CD14-positive monocyte (primary cell): Measurements from ENCODE around the gene ATG7. TPM values are rescaled to one million over a fixed set of nuclear protein-coding genes. Genes with fewer than 3 reads are reported as not detected.

Experiments used
- DNase-seq, 3 donors: peaks; one replicate each; pipeline ENCODE4 v3.0.0-alpha.2; 2011 to 2022
- H2AFZ ChIP-seq: 2 replicates; pipeline ENCODE4 v1.6.0; 2012; ENCODE audit warnings: mild to moderate bottlenecking, low read depth, low read length, inconsistent platforms; ENCODE audit not compliant: insufficient read depth, poor library complexity, severe bottlenecking
- H3K27ac ChIP-seq, 2 donors: 1 replicate in 1 of 2; 2 replicates in 1 of 2; pipeline ENCODE4 v1.5.1; 2012 to 2013; ENCODE audit warnings: low read length in 2 of 2, control low read depth in 1 of 2, inconsistent platforms in 1 of 2, low read depth in 1 of 2, mild to moderate bottlenecking in 1 of 2
- H3K27me3 ChIP-seq, 2 donors: one replicate each; pipeline versions ENCODE4 v1.6.0 to v1.6.1; 2011 to 2013; ENCODE audit warnings: low read length in 2 of 2; ENCODE audit not compliant: control insufficient read depth in 2 of 2, insufficient read depth in 2 of 2
- H3K36me3 ChIP-seq, 2 donors: replicated peaks in 1 of 2; 1 replicate in 1 of 2; 2 replicates in 1 of 2; pipeline versions ENCODE4 v1.5.1 to v1.6.1; 2012 to 2013; ENCODE audit warnings: low read length in 2 of 2, control low read depth in 1 of 2, inconsistent platforms in 1 of 2, mild to moderate bottlenecking in 1 of 2; ENCODE audit not compliant: insufficient read depth in 2 of 2, control insufficient read depth in 1 of 2
- H3K4me1 ChIP-seq, 2 donors: 1 replicate in 1 of 2; 2 replicates in 1 of 2; pipeline versions ENCODE4 v1.5.1 to v1.6.1; 2012 to 2013; ENCODE audit warnings: low read length in 2 of 2, control low read depth in 1 of 2, inconsistent platforms in 1 of 2, mild to moderate bottlenecking in 1 of 2, moderate library complexity in 1 of 2; ENCODE audit not compliant: insufficient read depth in 2 of 2, control insufficient read depth in 1 of 2
- H3K4me2 ChIP-seq: replicated peaks from 2 replicates; pipeline ENCODE3; 2012; ENCODE audit warnings: low read length, moderate library complexity, mild to moderate bottlenecking; ENCODE audit not compliant: poor library complexity, severe bottlenecking; ENCODE audit errors: extremely low read depth
- H3K4me3 ChIP-seq, 3 experiments: fragments of 200-600 bp in 1 of 3; sonication (generic) in 1 of 3; replicated peaks in 1 of 3; 1 replicate in 2 of 3; 2 replicates in 1 of 3; pipeline ENCODE4 v1.5.1; 2011 to 2013; ENCODE audit warnings: low read length in 3 of 3, mild to moderate bottlenecking in 3 of 3, control low read depth in 2 of 3, low read depth in 2 of 3, inconsistent platforms in 1 of 3, moderate library complexity in 1 of 3
- H3K79me2 ChIP-seq: 2 replicates; pipeline ENCODE4 v1.6.0; 2012; ENCODE audit warnings: mild to moderate bottlenecking, control low read depth, inconsistent platforms, low read length, moderate library complexity; ENCODE audit not compliant: insufficient read depth
- H3K9ac ChIP-seq: 2 replicates; pipeline ENCODE4 v1.6.0; 2017; ENCODE audit warnings: low read length, mild to moderate bottlenecking; ENCODE audit not compliant: insufficient read depth, poor library complexity, severe bottlenecking
- H3K9me3 ChIP-seq, 2 donors: replicated peaks in 1 of 2; 1 replicate in 1 of 2; 2 replicates in 1 of 2; pipeline versions ENCODE4 v1.5.1 to v1.6.1; 2012 to 2013; ENCODE audit warnings: low read length in 2 of 2, control low read depth in 1 of 2; ENCODE audit not compliant: control insufficient read depth in 1 of 2, insufficient read depth in 1 of 2
- H4K20me1 ChIP-seq: 2 replicates; pipeline ENCODE4 v1.6.0; 2012; ENCODE audit warnings: mild to moderate bottlenecking, low read length, control low read depth, moderate library complexity; ENCODE audit not compliant: insufficient read depth
- H3K27ac Mint-ChIP-seq, 7 donors: one replicate each; pipeline ENCODE4 v1.8.0; 2020; ENCODE audit warnings: mild to moderate bottlenecking in 7 of 7, mixed read lengths in 7 of 7, moderate library complexity in 6 of 7, inconsistent platforms in 2 of 7
- H3K27me3 Mint-ChIP-seq, 3 donors: one replicate each; pipeline ENCODE4 v1.8.0; 2021 to 2022; ENCODE audit warnings: low read depth in 3 of 3, mild to moderate bottlenecking in 3 of 3, mixed read lengths in 3 of 3, moderate library complexity in 3 of 3, inconsistent platforms in 1 of 3
- H3K36me3 Mint-ChIP-seq, 2 donors: one replicate each; pipeline ENCODE4 v1.8.0; 2020; ENCODE audit warnings: mixed read lengths in 2 of 2, inconsistent platforms in 1 of 2, mild to moderate bottlenecking in 1 of 2
- H3K4me1 Mint-ChIP-seq: one replicate; pipeline ENCODE4 v1.8.0; 2020; ENCODE audit warnings: mild to moderate bottlenecking, mixed read lengths
- H3K4me3 Mint-ChIP-seq, 2 donors: one replicate each; pipeline ENCODE4 v1.8.0; 2020; ENCODE audit warnings: mild to moderate bottlenecking in 2 of 2, mixed read lengths in 2 of 2, moderate library complexity in 1 of 2
- H3K9me3 Mint-ChIP-seq, 7 donors: one replicate each; pipeline ENCODE4 v1.8.0; 2020 to 2022; ENCODE audit warnings: mixed read lengths in 7 of 7, mild to moderate bottlenecking in 6 of 7, moderate library complexity in 6 of 7, inconsistent platforms in 2 of 7
- WGBS: methylation state at CpG from one replicate; pipeline ENCODE4 v1.1.5; 2013; ENCODE audit warnings: missing lambda C conversion rate; ENCODE audit not compliant: insufficient coverage; 5-methylcytosine and 5-hydroxymethylcytosine counted together
- intact Hi-C, 2 donors: fragments of 100-400 bp; cut with micrococcal nuclease; formaldehyde crosslinking; loops; one replicate each; pipeline versions ENCODE4 v1.15.0 to v1.15.1; 2023
- polyA plus RNA-seq, 3 donors: library from polyadenylated mRNA; depleted of rRNA in 1 of 3; unstranded in 2 of 3; stranded (reverse) in 1 of 3; fragments of 300-500 nt in 2 of 3; fragments of >200 nt in 1 of 3; fragmentation: Illumina TruSeq in 2 of 3; gene quantifications; 1 replicate in 2 of 3; 2 replicates in 1 of 3; pipeline ENCODE4 v1.2.3, GENCODE V29; 2012 to 2021
- TF ChIP-seq, protein P1 (sequence below): fragments of 200-600 bp; IDR thresholded peaks from one replicate; pipeline ENCODE4 v1.8.0; 2022; ENCODE audit warnings: antibody characterized with exemption, mild to moderate bottlenecking

ATG7 gene
- polyA plus RNA-seq, 3 donors = 57.4 to 101 (median 89.7) TPM

DNA sequence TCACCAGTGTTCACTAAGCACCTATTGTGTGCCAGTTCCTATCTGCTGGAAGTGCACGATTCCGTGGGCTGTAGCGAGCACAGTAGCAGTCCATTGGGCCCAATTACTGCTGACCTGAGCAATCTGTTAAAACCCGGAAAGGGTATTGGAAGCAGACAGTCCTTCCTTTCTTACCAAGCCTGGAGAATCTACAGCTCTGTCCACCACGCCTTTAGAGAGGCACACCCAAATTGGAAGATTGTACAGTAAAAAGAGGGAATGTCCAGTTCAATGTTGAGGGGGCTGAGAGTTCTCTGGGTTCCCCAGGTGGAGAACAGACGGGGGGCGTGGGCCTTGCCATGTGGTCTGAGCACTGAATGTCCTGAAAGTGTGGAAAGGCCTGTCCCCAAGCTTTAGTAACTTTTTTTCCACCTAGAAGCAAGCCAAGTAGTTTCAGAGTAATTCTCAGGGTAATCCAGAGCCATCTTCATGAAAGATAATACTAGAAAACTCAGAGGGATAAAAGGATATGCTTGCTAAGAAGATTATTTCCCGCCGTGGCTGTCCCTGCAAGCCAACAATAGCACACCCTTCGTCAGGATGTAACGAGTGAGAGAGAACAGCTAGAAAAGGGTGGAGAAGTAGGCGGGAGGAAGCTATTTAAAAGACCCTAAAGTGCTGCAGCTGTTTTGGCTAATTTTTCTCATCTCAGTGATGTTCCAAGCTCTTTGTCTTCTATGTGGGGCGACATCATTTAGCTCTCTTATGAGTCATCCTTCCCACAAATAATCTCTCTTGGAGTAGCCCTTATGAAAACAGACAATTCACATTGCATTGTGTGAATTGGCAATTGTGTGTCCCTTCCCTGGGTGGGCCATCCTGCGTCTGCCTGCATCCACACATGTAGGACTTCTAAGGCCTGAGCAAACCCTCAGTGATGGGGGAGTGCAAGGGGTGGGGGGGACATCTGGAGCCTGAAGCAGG lies 181.0 kb downstream of the ATG7 start:
- no peaks in the 10 kb centered on the region for H3K27me3 ChIP-seq

DNA sequence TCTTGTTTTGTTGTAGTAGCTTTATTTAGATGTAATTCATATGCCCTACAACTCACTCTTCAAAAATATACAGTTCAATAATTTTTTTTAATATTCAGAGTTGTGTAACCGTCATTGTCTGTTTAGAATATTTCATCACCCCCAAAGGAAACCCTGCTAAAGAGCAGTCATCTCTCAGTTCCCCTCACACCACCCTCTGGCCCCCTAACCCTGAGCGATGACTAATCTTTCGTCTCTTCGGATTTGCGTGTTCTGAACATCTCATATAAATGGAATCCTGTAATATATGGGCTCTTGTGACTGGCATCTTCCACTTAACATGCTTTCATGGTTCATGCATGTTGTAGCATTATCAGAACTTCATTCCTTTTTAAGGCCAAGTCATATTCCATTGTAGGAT lies 183.8 kb downstream of the ATG7 start:
- H3K9me3 Mint-ChIP-seq = peaks cover 0 to 4% (median 0%) of the 10 kb centered on the region in 7 donors
- WGBS = 0% methylated on average over 4 of the region's 5 CpGs
- Histone ChIP-seq H3K4me1 (peaks cover 42 to 43% of the 10 kb centered on the region in 2 donors), H3K9me3 (no peaks in the 10 kb centered on the region), H3K27me3 (no peaks in the 10 kb centered on the region), H3K4me3 (peak overlapping the region in 1 of 3 experiments; percentile 9), H3K9ac (no peak overlapping the region), H4K20me1 (peaks cover 96% of the 10 kb centered on the region), H3K4me2 (peak overlapping the region; percentile 44), H3K36me3 (peaks cover 4 to 40% of the 10 kb centered on the region in 2 donors), H3K27ac (peak overlapping the region; percentile 23 to 78), H3K79me2 (peaks cover 63% of the 10 kb centered on the region), H2AFZ (no peak overlapping the region)
- H3K4me3 Mint-ChIP-seq = peak overlapping the region in 1 of 2 donors; percentile 46
- peaks cover 59% of the 10 kb centered on the region for H3K4me1 Mint-ChIP-seq
- peak; percentile 75 to 88 (median 82) for DNase-seq
- peaks cover 0 to 2% (median 0%) of the 10 kb centered on the region in 3 donors for H3K27me3 Mint-ChIP-seq
- H3K27ac Mint-ChIP-seq = peak overlapping the region; percentile 70 to 91 (median 85)
- peaks cover 28 to 45% of the 10 kb centered on the region in 2 donors for H3K36me3 Mint-ChIP-seq
- TF ChIP-seq, protein P1, sequence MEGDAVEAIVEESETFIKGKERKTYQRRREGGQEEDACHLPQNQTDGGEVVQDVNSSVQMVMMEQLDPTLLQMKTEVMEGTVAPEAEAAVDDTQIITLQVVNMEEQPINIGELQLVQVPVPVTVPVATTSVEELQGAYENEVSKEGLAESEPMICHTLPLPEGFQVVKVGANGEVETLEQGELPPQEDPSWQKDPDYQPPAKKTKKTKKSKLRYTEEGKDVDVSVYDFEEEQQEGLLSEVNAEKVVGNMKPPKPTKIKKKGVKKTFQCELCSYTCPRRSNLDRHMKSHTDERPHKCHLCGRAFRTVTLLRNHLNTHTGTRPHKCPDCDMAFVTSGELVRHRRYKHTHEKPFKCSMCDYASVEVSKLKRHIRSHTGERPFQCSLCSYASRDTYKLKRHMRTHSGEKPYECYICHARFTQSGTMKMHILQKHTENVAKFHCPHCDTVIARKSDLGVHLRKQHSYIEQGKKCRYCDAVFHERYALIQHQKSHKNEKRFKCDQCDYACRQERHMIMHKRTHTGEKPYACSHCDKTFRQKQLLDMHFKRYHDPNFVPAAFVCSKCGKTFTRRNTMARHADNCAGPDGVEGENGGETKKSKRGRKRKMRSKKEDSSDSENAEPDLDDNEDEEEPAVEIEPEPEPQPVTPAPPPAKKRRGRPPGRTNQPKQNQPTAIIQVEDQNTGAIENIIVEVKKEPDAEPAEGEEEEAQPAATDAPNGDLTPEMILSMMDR = no peak
- intact Hi-C loops = no loop called here

More for the DNA sequence above, 181.0 kb downstream of the ATG7 start:
- DNase-seq = no peak
- TF ChIP-seq, protein P1 = no peak
- Mint-ChIP-seq H3K27me3 (no peaks in the 10 kb centered on the region), H3K36me3 (peaks cover 24 to 53% of the 10 kb centered on the region in 2 donors), H3K27ac (peak overlapping the region; percentile 33 to 80 (median 50)), H3K4me1 (peaks cover 62% of the 10 kb centered on the region), H3K4me3 (no peak overlapping the region), H3K9me3 (peaks cover 0 to 4% (median 0%) of the 10 kb centered on the region in 7 donors)
- intact Hi-C loops = no loop called here
- Histone ChIP-seq H3K9ac (no peak overlapping the region), H3K36me3 (peaks cover 0 to 34% of the 10 kb centered on the region in 2 donors), H3K4me3 (no peak overlapping the region), H3K79me2 (peaks cover 60% of the 10 kb centered on the region), H4K20me1 (peaks cover 97% of the 10 kb centered on the region), H3K27ac (peak overlapping the region in 1 of 2 donors; percentile 78), H3K4me2 (no peak overlapping the region), H3K4me1 (peaks cover 42 to 43% of the 10 kb centered on the region in 2 donors), H2AFZ (no peak overlapping the region), H3K9me3 (no peaks in the 10 kb centered on the region)
- WGBS = 73% methylated on average over 11 of the region's 14 CpGs
